GM12865 (cell line): ENCODE data around the gene ESPL1.

ENCODE experiments used
- DNase-seq: peaks from one replicate; pipeline ENCODE4 v3.0.0; 2010; ENCODE audit warnings: low read depth
- H3K4me3 ChIP-seq: 2 replicates; pipeline ENCODE4 v1.5.1; 2011; ENCODE audit warnings: mild to moderate bottlenecking, low read depth, low read length, control low read depth
- TF ChIP-seq, protein P1 (sequence below): IDR thresholded peaks from 2 replicates; pipeline ENCODE4 v1.5.1; 2011; ENCODE audit warnings: low read length, control low read depth, low read depth, inconsistent platforms; ENCODE audit not compliant: insufficient read depth; ENCODE audit errors: missing control alignments

The ESPL1 gene

DNA sequence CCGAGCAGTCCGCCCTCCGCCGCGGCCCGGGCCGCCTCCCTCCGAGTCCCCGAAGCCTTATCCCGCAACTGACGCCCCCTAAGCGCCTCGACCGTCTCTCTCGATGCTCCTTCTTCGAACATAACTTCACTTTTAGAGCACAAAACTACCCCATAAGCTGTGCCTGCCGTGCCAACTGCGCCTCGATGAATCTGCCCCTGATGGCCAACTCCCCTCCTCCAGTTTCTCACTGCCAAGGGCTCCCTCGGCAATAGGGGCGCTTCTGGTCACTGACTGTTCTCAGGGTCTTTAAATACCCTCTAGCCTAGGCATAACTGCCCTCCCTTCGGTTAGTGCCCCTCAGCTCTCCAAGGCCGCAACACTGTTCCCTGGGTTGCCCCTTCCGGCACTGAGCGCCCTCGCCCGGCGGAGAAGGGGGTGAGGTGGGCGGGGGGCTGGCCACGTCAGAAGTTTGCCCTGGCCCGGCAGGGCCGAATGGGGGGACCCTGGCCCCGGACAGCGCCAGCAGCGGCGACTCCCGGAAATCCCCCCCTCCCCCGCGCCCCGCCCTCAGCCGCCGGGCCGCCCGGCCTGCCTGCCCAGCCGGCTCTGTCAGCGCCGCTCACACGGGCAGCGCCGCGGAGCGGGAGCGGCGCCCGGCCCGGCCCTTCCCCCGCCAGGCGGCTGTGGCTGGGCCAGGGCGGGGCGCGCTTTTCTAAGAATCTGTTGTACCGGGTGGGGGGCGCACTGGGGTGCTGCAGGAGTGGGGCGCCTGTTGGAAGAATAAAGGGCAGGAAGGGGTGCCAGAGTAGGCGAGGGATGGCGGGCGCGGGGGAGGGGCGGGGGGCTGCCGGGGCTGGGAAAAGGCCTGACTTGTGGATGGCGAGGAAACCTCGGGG lies 46.7 kb upstream of the ESPL1 start:
- DNase-seq: peak; percentile 67
- TF ChIP-seq, protein P1, sequence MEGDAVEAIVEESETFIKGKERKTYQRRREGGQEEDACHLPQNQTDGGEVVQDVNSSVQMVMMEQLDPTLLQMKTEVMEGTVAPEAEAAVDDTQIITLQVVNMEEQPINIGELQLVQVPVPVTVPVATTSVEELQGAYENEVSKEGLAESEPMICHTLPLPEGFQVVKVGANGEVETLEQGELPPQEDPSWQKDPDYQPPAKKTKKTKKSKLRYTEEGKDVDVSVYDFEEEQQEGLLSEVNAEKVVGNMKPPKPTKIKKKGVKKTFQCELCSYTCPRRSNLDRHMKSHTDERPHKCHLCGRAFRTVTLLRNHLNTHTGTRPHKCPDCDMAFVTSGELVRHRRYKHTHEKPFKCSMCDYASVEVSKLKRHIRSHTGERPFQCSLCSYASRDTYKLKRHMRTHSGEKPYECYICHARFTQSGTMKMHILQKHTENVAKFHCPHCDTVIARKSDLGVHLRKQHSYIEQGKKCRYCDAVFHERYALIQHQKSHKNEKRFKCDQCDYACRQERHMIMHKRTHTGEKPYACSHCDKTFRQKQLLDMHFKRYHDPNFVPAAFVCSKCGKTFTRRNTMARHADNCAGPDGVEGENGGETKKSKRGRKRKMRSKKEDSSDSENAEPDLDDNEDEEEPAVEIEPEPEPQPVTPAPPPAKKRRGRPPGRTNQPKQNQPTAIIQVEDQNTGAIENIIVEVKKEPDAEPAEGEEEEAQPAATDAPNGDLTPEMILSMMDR: peak; percentile 25
- peak overlapping the region; percentile 60 for H3K4me3 ChIP-seq

DNA sequence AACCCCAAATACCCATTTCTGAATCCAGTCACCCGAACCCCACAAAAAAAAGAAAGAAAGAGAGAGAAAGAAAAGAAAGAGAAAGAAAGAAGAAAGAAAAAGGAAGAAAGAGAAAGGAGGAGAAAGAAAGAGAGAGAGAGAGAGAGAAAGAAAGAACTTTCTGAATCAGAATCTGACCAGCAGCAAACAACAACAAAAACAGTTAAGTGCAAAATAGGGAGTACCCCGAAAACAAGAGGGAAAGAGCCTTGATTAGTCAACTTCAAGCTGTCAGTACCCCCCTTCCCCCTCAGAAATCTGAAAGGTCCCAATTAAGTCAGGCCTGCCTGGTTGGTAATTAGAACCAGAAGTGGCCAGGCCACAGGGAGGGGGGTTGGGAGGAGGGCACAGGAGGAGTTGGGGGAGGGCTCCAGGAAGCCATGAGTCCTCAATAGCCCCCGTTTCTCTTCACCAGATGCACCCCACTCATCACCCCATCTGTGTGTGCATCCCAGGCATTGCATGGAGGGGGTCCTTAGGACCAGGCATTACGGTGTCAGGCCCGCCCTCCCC lies 45.9 kb upstream of the ESPL1 start:
- H3K4me3 ChIP-seq: peak overlapping the region; percentile 60
- TF ChIP-seq, protein P1: no peak
- DNase-seq: no peak

DNA sequence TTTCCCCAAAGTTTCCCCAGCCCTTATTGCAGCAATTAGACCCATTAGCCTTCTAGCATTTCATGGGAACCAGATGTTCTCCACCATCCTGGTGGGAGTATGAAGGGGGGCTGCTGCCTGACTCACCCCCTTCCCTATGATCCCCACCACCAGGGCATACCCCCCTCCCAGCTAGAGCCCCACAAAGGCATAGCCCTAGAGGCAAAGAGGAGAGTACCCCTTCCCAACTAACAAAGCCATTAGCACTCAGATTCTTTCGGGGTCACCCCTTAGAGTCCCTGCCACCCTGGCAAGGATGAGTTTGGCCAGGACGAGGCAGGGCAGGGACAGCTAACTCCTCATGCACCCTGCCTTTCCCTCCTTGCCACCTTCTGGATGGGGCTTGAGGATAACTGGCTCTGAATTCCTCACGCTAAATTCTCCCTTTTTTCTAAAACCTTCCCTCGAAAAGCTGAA lies 45.3 kb upstream of the ESPL1 start:
- no peak overlapping the region for H3K4me3 ChIP-seq
- TF ChIP-seq, protein P1: no peak
- DNase-seq: no peak

DNA sequence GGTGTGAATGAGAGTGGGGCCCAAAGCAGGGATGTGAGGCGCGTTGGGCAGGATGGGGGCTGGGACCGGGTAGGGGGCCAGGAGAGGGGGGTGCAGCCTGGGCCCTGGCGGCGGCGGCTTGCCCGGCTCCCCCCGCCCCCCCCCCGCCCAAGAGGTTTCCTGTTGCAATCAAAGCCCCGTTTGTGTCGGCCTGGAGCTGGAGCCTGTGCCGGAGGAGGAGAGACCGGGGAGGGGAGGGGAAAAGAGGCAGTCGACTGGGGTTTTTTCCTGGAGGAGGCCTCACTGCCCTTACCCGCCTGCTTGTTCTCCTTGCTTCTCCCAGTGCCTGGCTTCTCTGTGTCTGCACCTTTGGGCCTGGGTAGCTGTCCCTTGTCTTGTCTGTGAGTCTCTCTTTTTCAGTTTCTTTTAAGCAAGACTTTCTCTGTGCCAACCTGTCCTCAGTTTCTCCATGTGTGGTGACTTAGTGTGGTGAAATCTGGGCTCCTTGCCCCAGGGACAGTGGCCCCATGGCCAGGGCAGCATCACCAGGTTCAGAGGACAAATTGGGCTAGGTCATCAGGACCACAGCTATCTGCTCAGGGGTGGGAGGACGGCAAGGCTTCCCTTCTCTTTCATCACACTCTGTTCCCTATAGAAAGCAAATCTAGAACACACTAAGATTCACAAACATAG lies 44.6 kb upstream of the ESPL1 start:
- TF ChIP-seq, protein P1: no peak
- DNase-seq: no peak
- H3K4me3 ChIP-seq: no peak overlapping the region

DNA sequence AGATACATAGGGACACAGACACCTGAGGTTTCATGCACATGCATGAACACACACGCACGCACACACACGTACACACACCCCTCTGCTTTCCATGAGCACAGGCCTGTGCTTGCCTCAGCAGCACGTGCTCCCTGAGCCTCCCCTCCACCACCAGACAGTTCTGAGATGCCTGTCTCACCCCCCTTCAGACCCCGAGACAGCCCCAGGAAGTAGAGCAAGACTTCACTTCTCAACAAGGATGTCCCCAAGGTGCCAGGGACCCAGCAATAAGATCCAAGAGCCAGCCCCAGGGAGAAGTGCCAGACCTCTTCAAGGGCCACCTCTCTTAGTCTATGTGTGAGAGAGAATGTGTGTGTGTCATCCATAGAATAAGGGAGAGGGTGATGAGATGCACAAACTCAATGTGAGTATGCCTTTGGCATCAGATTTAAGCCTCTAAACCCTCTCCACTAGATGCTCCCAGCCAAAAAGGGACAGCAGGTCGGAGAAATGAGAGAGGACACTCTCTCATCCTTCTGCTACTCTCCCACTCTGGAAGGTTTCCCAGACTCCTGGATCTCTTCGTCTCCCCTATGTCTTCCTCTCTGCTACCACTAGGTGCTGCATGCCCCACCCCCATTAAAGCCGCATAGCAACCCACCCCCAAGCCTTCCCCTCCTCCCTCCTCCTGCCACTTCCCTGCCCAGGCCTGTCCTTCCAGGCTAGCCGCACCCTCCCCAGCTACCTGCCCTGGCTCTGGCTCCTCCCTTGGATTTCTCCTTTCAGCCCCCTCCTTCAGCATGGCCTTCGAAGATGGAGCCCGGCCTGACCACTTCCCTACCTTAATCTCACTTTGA lies 43.8 kb upstream of the ESPL1 start:
- no peak overlapping the region for H3K4me3 ChIP-seq
- no peak for DNase-seq
- TF ChIP-seq, protein P1: no peak

DNA sequence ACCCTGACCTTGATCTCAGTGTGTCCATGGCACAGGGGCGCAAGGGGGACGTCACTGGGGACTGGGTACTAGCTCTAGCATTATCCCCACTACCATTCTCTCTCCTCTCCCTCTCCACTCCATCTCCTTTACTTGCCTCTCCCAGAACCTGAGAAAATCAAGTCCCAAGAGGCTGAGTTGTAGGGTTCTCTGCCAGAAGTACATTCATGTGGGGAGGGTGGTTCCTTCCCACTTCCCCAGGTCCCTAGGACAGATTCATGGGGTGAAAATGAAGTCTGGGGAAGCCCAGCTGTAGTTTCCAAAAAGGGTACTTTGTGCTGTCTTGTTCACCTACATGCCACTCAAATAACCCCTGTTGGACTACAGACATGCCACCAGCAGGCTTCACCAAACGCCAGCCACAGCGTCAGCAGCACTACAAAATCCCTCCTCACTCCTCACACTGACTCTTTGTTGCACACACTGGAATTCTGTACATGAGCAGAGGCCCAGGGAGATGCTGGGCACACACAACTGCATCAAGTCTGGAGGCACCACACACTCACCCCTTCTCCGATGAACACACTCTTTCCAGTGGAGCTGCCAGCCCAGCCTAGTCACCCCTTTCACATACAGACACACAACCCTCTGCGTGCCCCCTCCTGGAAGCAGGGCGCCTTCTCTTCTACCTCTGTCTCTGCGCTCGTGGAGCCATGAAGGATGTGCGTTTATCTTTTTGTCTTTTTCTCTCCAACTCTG lies 43.0 kb upstream of the ESPL1 start:
- TF ChIP-seq, protein P1: no peak
- no peak overlapping the region for H3K4me3 ChIP-seq
- no peak for DNase-seq
